Small intestine (tissue), 7 donors: ENCODE measurements around the gene ADARB2. TPM values are rescaled to one million over a fixed set of nuclear protein-coding genes. Genes with fewer than 3 reads are reported as not detected.

Source experiments
- DNase-seq, 2 donors: peaks; one replicate each; pipeline versions ENCODE4 v3.0.0 to v3.0.0-alpha.2; 2013
- FAIRE-seq: peaks from 2 replicates; lab custom pipeline; 2012; peaks lifted over from hg19 to GRCh38; lab: Jason Lieb, UNC
- H3K27ac ChIP-seq, 3 donors: one replicate each; pipeline ENCODE4 v1.5.1; 2013; ENCODE audit warnings: low read length in 2 of 3, mild to moderate bottlenecking in 2 of 3, control low read depth in 1 of 3, inconsistent platforms in 1 of 3, low read depth in 1 of 3, moderate library complexity in 1 of 3
- H3K27me3 ChIP-seq, 3 donors: one replicate each; pipeline ENCODE4 v1.6.1; 2013; ENCODE audit warnings: low read length in 3 of 3, inconsistent platforms in 1 of 3; ENCODE audit not compliant: control insufficient read depth in 3 of 3, insufficient read depth in 3 of 3
- H3K36me3 ChIP-seq, 3 donors: one replicate each; pipeline ENCODE4 v1.6.1; 2013; ENCODE audit warnings: low read length in 3 of 3, inconsistent platforms in 1 of 3, low read depth in 1 of 3, mild to moderate bottlenecking in 1 of 3, moderate library complexity in 1 of 3; ENCODE audit not compliant: control insufficient read depth in 3 of 3, insufficient read depth in 2 of 3
- H3K4me1 ChIP-seq, 3 donors: one replicate each; pipeline ENCODE4 v1.6.1; 2013; ENCODE audit warnings: low read length in 2 of 3, inconsistent platforms in 1 of 3, low read depth in 1 of 3, mild to moderate bottlenecking in 1 of 3, moderate library complexity in 1 of 3; ENCODE audit not compliant: control insufficient read depth in 3 of 3, insufficient read depth in 2 of 3
- H3K4me3 ChIP-seq, 3 donors: one replicate each; pipeline ENCODE4 v1.5.1; 2013; ENCODE audit warnings: low read length in 3 of 3, control low read depth in 1 of 3, inconsistent platforms in 1 of 3, low read depth in 1 of 3, mild to moderate bottlenecking in 1 of 3, moderate library complexity in 1 of 3
- H3K9me3 ChIP-seq, 2 donors: one replicate each; pipeline ENCODE4 v1.6.1; 2013; ENCODE audit warnings: low read depth in 1 of 2, low read length in 1 of 2; ENCODE audit not compliant: control insufficient read depth in 2 of 2, insufficient read depth in 1 of 2
- WGBS, 3 donors: extraction: QIAGEN DNeasy Blood & Tissue Kit; methylation state at CpG; one replicate each; pipeline ENCODE4 v1.1.7; 2013; 5-methylcytosine and 5-hydroxymethylcytosine counted together
- polyA plus RNA-seq, 4 donors: library from polyadenylated mRNA; stranded (reverse) in 3 of 4; unstranded in 1 of 4; fragments of 200-250 nt in 3 of 4; fragments of 120-200 nt in 1 of 4; gene quantifications; one replicate each; pipeline versions ENCODE4 v1.2.1 to v1.2.3, GENCODE V29; 2013
- donor health status: healthy with polysubstance abuse.
- donor health status: control.
- donor health status: control.
- donor health status: Bipolar disorder and iron deficiency.
- donor health status: healthy.

The ADARB2 gene
- polyA plus RNA-seq, 4 donors = 0.35 to 1.8 (median 0.94) TPM

DNA sequence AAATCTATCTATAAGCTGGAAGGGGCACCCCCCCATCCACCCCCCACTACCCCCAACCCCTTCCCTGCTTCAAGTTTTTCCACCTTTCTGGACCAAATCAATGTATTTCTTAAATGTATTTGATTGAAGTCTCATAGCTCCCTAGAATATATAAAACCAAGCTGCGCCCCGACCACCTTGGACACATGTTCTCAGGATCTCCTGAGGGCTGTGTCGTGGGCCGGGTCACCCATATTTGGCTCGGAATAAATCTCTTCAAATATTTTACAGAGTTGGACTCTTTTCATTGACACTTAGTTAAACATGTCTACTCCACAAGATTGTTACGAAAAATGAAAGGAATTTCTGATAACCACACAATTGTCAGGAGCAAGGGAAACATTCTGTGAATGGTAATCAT, 215.6 kb downstream of the ADARB2 start:
- WGBS, 3 donors = 82 to 89% (median 83%) methylated on average over 6 of the region's 6 CpGs
- DNase-seq = no peak
- no peaks in the 10 kb centered on the region for H3K36me3 ChIP-seq
- H3K9me3 ChIP-seq = no peaks in the 10 kb centered on the region
- peaks cover 0 to 2% (median 0%) of the 10 kb centered on the region in 3 donors for H3K27me3 ChIP-seq
- no peak overlapping the region for H3K27ac ChIP-seq
- no peaks in the 10 kb centered on the region for H3K4me1 ChIP-seq
- H3K4me3 ChIP-seq = no peak overlapping the region
- FAIRE-seq = no peak

DNA sequence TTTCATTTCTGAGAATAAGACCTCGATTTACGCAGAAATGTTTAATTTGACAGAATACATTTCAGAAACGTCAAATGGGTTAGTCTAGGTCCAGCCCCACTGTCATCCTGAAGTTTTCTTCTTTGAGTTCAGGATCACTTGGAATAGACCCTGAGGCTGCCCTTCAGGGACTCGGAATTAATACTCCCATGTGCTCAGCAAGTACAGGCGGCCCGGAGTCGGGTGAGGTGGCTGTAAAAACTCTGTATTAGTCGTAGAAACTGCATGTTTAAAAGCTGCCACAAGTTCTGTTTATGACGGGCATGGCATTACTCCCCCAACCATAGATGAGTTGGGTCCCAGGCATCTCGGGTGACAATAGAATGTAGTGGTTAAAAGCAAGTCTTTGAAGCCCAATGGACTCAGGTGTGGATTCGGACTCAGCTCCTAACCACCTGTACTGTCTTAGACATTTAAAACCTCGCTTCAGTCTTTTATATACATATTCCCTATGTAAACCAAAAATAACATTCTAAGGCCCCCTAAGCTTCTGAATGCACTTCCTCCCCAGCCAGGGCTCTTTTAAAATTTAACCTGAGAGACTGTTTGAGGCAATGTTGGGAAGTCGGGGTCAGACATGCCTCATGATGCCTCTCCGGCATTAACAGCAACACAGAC, 216.3 kb downstream of the ADARB2 start:
- DNase-seq (no peak), FAIRE-seq (no peak)
- Histone ChIP-seq H3K4me3 (no peak overlapping the region), H3K9me3 (peaks cover 0 to 2% of the 10 kb centered on the region in 2 donors), H3K27me3 (peaks cover 0 to 2% (median 0%) of the 10 kb centered on the region in 3 donors), H3K4me1 (no peaks in the 10 kb centered on the region), H3K27ac (no peak overlapping the region), H3K36me3 (no peaks in the 10 kb centered on the region)
- 65 to 76% (median 71%) methylated on average over 14 of the region's 14 CpGs for WGBS, 3 donors

DNA sequence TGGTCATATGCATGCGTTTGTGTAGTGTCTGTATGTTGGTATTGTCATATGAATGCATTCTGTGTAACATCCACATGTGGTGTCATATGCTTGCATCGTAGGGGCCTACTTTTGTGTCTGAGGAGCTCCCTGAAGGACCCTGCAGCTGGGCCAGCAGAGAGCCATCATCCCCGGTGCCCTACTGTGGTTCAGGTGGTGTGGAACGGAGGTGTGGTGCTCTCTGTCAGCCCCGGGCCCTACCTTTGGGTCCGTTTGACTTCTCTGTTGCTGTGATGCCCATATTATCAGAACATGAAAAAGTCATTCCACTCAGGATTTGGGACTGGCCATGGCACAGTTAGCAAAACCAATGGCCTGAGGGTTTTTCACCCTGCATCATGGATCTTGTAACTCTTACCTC, 217.9 kb downstream of the ADARB2 start:
- DNase-seq (no peak), FAIRE-seq (no peak)
- H3K9me3 ChIP-seq = peaks cover 0 to 2% of the 10 kb centered on the region in 2 donors
- no peak overlapping the region for H3K27ac ChIP-seq
- WGBS, 3 donors = 91 to 92% (median 91%) methylated on average over 6 of the region's 6 CpGs
- H3K36me3 ChIP-seq = no peaks in the 10 kb centered on the region
- H3K27me3 ChIP-seq = peaks cover 0 to 2% (median 0%) of the 10 kb centered on the region in 3 donors
- H3K4me3 ChIP-seq = no peak overlapping the region
- no peaks in the 10 kb centered on the region for H3K4me1 ChIP-seq

DNA sequence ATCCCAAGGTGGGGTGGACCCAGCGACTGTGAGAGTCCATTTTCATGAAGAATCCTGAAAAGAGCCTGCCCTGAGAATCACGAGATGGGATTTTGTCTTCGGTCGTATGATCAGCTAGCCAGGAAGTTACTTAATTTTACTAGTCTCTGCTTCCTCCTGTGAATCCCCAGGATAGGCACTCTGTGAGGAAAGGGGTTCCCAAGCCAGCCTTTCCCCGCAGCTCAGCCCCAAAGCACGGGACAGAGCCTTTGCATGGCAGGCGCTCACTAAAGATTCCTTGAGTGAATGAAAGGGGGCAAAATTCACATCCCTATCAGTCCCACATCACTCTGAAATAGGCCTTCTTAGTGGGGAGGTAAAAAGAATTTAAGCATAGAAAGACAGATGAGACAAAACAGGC, 219.6 kb downstream of the ADARB2 start:
- 83 to 91% (median 89%) methylated on average over 7 of the region's 7 CpGs for WGBS, 3 donors

DNA sequence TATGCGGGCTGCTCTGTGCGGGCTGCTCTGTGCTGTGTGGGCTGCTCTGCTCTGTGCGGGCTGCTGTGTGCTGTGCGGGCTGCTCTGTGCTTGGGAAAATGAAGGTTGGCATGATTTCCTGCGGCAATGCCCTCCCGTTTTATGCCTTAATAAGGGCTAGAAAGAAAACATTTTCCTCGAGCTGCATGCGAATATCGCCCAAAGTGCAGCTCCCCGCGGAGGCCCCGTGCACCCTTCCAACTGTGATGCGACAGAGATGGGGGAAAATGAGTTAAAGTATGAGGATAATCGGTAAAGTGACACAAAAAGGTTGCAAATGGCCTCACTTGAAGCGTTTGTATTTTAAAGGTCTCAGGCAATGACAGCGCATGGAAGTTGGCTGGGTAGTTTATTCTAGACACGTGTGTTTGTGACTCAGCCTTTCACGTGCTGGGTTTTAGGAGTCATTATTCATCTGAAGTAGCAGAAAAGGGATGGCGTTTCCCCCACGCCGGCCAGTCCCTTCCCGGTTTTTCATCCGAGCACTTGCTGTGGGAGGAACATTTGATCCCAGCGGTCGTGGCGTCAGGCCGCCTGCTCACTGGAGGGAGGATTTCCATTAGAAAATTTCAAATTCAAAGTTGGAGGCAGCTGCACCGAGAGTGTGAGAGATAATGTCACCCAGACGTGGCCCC, 220.7 kb downstream of the ADARB2 start:
- DNase-seq = no peak
- WGBS, 3 donors = 75 to 84% (median 78%) methylated on average over 29 of the region's 29 CpGs
- no peak overlapping the region for H3K4me3 ChIP-seq
- FAIRE-seq = no peak
- H3K36me3 ChIP-seq = no peaks in the 10 kb centered on the region
- no peak overlapping the region for H3K27ac ChIP-seq
- H3K9me3 ChIP-seq = peaks cover 0 to 2% of the 10 kb centered on the region in 2 donors
- no peaks in the 10 kb centered on the region for H3K4me1 ChIP-seq
- no peaks in the 10 kb centered on the region for H3K27me3 ChIP-seq

More for the DNA sequence above, 219.6 kb downstream of the ADARB2 start:
- FAIRE-seq (no peak), DNase-seq (no peak)
- H3K36me3 ChIP-seq = no peaks in the 10 kb centered on the region
- H3K9me3 ChIP-seq = peaks cover 0 to 2% of the 10 kb centered on the region in 2 donors
- H3K27me3 ChIP-seq = peaks cover 0 to under 1% (median 0%) of the 10 kb centered on the region in 3 donors
- no peak overlapping the region for H3K27ac ChIP-seq
- H3K4me3 ChIP-seq = no peak overlapping the region
- H3K4me1 ChIP-seq = no peaks in the 10 kb centered on the region

DNA sequence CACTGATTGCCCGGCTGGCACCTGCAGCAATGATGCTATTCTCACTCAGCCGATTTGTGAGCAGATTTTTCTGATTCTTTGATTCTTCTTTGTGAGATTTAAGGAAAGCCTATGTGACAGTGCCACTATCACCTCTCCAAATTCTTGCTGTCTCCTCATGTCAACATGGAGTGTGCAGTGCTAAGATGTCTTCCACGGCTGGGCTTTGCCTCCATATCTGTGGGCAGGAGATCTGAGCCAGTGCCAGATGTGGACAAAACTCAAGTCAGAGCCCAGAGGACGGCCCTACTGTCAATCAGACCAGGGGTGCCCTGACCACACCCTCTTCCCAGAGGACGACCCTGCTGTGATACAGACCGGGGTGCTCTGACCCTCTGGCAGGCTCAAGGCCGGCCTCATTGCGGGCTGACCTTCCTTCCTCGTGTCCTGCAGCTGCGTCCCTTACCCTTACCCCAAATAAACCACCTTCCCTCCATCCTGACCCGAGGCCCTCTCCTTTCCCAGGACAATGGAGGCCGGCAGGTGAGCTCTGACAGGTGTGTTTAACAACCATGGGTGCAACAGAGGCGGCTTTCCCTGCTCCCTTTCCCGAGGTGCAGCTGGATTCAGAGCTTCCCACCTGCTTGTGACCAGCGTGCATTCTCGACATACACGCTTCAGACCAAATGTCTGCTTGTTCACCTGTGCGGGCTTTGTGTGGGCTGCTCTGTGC, 221.4 kb downstream of the ADARB2 start:
- H3K4me1 ChIP-seq = no peaks in the 10 kb centered on the region
- WGBS, 3 donors = 70 to 82% (median 80%) methylated on average over 18 of the region's 18 CpGs
- H3K4me3 ChIP-seq = no peak overlapping the region
- H3K27me3 ChIP-seq = no peaks in the 10 kb centered on the region
- H3K27ac ChIP-seq = no peak overlapping the region
- no peaks in the 10 kb centered on the region for H3K36me3 ChIP-seq
- DNase-seq (no peak), FAIRE-seq (no peak)
- H3K9me3 ChIP-seq = peaks cover 0 to 2% of the 10 kb centered on the region in 2 donors

DNA sequence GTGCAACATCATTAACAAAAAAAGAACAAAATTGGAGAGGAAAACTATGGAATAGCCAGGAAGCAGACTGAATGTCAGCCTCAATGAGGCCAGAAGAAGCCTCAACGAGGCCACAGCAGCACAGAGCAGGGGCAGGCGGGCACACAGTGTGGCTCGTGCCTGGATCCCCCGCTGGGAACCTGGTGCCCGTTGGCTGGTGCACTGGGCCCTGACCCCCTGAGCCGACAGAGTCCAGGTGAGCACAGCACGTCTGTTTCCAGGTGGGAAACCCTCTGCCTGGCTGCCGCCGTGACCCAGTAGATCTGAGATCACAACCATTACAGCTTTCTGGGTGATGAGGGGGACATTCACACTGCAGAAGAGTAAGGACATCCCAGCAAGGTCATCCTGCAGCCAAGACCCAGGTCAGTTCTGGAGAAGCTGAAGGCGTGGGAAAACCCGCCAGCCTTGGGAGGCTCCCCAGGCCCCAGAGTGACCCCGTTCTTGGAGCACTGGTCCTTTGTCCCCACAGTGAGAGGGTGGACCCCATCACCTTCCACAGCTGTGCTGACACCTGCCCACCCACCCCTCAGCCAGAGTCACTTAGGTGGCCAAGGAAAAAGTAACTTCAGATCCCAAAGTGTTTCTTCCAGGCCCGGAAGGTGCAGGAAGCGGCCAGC, 222.1 kb downstream of the ADARB2 start:
- H3K27me3 ChIP-seq = no peaks in the 10 kb centered on the region
- WGBS, 3 donors = 86 to 91% (median 91%) methylated on average over 13 to 14 of the region's 14 CpGs
- no peak for DNase-seq
- H3K4me1 ChIP-seq = no peaks in the 10 kb centered on the region
- no peak for FAIRE-seq
- H3K9me3 ChIP-seq = peaks cover 0 to 2% of the 10 kb centered on the region in 2 donors
- H3K27ac ChIP-seq = no peak overlapping the region
- H3K4me3 ChIP-seq = no peak overlapping the region
- H3K36me3 ChIP-seq = no peaks in the 10 kb centered on the region

DNA sequence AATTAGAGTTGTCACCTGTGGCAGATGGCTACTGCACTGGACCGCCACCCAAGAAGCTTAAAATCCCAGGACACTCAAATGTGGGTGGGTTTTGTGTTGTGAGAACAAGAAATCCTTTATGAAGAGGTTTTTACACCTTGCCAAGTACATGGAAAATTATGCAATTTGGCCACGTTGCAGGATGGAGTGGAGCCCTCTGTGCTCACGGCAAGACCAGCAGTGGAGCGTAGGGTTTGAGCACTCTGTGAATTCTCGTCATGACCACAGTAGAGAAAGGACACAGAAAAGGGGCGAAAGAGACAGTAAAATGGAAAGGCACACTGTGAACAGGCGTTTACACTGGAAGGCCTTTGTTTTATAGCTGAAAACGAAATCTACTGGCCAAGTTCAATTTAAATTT, 222.6 kb downstream of the ADARB2 start:
- Histone ChIP-seq H3K27me3 (no peaks in the 10 kb centered on the region), H3K4me3 (no peak overlapping the region), H3K9me3 (peaks cover 0 to 2% of the 10 kb centered on the region in 2 donors), H3K27ac (no peak overlapping the region), H3K4me1 (no peaks in the 10 kb centered on the region), H3K36me3 (no peaks in the 10 kb centered on the region)
- FAIRE-seq (no peak), DNase-seq (no peak)
- 63 to 82% (median 78%) methylated on average over 8 of the region's 8 CpGs for WGBS, 3 donors
